ENCODE data around the gene DTX3. TPM values are rescaled to one million over a fixed set of nuclear protein-coding genes. Genes with fewer than 3 reads are reported as not detected.
"Not testable (repeated sequence)": the region's sequence is repeated elsewhere in the genome, so short reads cannot be mapped to it uniquely, and the experiment has no call there.

Gene DTX3
- total RNA-seq, 1 donor from 2014 or later: 40.0 TPM

- no peak for DNase-seq (ENCODE audit: low spot score)
Observed at GRCh38 chr12:57607958-57608663, 3.5 kb downstream of the DTX3 start.

GRCh38 chr12:57609101-57609780 lies 4.6 kb downstream of the DTX3 start:
- DNase-seq (ENCODE audit: low spot score): no peak

GRCh38 chr12:57609781-57610553 lies 5.3 kb downstream of the DTX3 start:
- peak; percentile 55 for DNase-seq (ENCODE audit: low spot score)

GRCh38 chr12:57610554-57611107 lies 6.0 kb downstream of the DTX3 start:
- peak; percentile 82 for DNase-seq (ENCODE audit: low spot score)

GRCh38 chr12:57611108-57611826 lies 6.6 kb downstream of the DTX3 start, which contains the start of gene ARHGEF25:
TSS of gene ARHGEF25 (plus strand) at chr12:57611435. CDS start at chr12:57611895, 460 bp downstream.
- DNase-seq (ENCODE audit: low spot score): peak; percentile 86

- no peak for DNase-seq (ENCODE audit: low spot score)
Observed at GRCh38 chr12:57611827-57612710, 7.4 kb downstream of the DTX3 start.

GRCh38 chr12:57612711-57613426 lies 8.2 kb downstream of the DTX3 start:
- DNase-seq (ENCODE audit: low spot score): no peak

GRCh38 chr12:57613427-57614109 lies 8.9 kb downstream of the DTX3 start:
- no peak for DNase-seq (ENCODE audit: low spot score)

GRCh38 chr12:57614178-57614947 lies 9.7 kb downstream of the DTX3 start:
- DNase-seq (ENCODE audit: low spot score): no peak

GRCh38 chr12:57614948-57615500 lies 10.4 kb downstream of the DTX3 start:
- no peak for DNase-seq (ENCODE audit: low spot score)

- DNase-seq (ENCODE audit: low spot score): no peak
Observed at GRCh38 chr12:57615637-57616036, 11.0 kb downstream of the DTX3 start.

GRCh38 chr12:57616383-57617101 lies 11.9 kb downstream of the DTX3 start:
- DNase-seq (ENCODE audit: low spot score): no peak

- no peak for DNase-seq (ENCODE audit: low spot score)
Observed at GRCh38 chr12:57617942-57618341, 13.3 kb downstream of the DTX3 start.

GRCh38 chr12:57618431-57618830 lies 13.8 kb downstream of the DTX3 start:
- not testable (repeated sequence) for DNase-seq (ENCODE audit: low spot score)

- no peak for DNase-seq (ENCODE audit: low spot score)
Observed at GRCh38 chr12:57618966-57619433, 14.4 kb downstream of the DTX3 start.

- DNase-seq (ENCODE audit: low spot score): no peak
Observed at GRCh38 chr12:57619434-57620244, 15.0 kb downstream of the DTX3 start.
